Cardiac fibroblast (primary cell): ENCODE measurements around the gene SPEN.
A peak's percentile ranks its signal among the peaks of the same experiment; 100 is the strongest.
"Not testable (repeated sequence)": the region's sequence is repeated elsewhere in the genome, so short reads cannot be mapped to it uniquely, and the experiment has no call there.

ENCODE experiments used
- DNase-seq, 2 donors: peaks; one replicate each; pipeline versions ENCODE4 v3.0.0 to v3.0.0-alpha.2; 2010; ENCODE audit warnings: low read depth in 2 of 2
- H3K4me3 ChIP-seq, 2 donors: replicated peaks in 1 of 2; 1 replicate in 1 of 2; 2 replicates in 1 of 2; pipeline ENCODE4 v1.5.1; 2011; ENCODE audit warnings: low read depth in 2 of 2, low read length in 2 of 2, mild to moderate bottlenecking in 2 of 2, moderate library complexity in 1 of 2
- CTCF ChIP-seq: IDR thresholded peaks from one replicate; pipeline ENCODE4 v1.5.1; 2011; ENCODE audit warnings: low read depth, mild to moderate bottlenecking, low read length, inconsistent platforms

The SPEN gene

GRCh38 chr1:15838721-15839120 is 8.8 kb upstream of the SPEN start:
- H3K4me3 ChIP-seq = no peak overlapping the region
- no peak for DNase-seq
- no peak for TF ChIP-seq CTCF

GRCh38 chr1:15843826-15844572 is 3.5 kb upstream of the SPEN start:
- DNase-seq = no peak
- TF ChIP-seq CTCF = no peak
- no peak overlapping the region for H3K4me3 ChIP-seq

DNA sequence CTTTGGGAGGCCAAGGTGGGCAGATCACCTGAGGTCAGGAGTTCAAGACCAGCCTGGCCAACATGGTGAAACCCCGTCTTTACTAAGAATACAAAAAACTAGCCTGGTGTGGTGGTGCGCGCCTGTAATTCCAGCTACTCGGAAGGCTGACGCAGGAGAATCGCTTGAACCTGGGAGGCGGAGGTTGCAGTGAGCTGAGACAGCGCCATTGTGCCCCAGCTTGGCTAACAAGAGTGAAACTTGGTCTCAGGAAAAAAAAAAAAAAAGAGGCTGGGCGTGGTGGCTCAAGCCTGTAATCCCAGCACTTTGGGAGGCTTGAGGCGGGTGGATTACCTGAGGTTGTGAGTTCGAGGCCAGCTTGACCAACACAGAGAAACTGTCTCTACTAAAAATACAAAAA is 1.5 kb upstream of the SPEN start:
- not testable (repeated sequence) for H3K4me3 ChIP-seq, DNase-seq

GRCh38 chr1:15847893-15848142 is 311 bp downstream of the SPEN start:
- DNase-seq = no peak
- H3K4me3 ChIP-seq = peak overlapping the region; percentile 89 to 92
- TF ChIP-seq CTCF = no peak

- DNase-seq = peak in 1 of 2 donors; percentile 41
- TF ChIP-seq CTCF = no peak
- peak overlapping the region; percentile 89 to 92 for H3K4me3 ChIP-seq
Observed at GRCh38 chr1:15848143-15848928, 829 bp downstream of the SPEN start.

DNA sequence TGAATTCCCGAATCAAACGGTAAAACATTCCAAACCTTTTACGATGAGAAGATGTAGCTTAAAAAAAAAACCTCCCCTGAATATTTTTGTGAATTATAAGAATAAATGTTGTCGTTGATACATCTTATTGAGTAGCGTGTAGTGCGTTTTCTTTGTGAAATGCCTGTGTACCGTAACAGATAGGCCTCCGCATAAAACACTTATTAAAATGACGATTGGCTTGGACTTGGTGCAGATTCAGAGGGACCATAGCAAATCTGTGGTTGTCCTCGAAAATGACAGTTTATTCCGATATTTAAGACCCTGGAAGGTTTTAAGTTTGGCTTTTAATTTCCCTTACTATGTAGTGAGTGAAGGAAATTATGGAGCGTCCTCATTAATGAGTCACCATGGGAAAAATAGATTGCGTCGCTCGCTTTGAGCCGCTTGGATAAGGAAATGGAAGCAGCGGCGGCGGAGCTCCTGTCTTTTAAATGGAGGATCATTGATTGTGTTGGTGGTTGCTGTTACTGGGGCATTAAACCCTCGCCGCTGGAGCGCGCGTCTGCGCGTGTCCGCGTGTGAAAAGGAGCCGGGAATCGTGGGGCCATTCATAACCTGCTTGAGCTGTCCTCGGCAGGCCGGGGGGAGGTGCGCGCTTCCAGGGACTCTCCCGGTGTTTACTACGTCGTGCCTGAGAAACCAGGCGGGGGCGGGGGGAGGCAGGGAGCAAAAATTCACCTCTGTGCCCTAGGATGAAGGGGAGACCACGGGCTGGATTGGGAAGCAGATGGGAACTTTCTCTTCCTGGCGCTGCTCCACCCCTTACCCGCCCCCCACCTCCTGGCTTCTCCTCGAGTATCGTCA is 1.6 kb downstream of the SPEN start:
- DNase-seq = peak; percentile 81 to 82
- TF ChIP-seq CTCF = no peak
- H3K4me3 ChIP-seq = peak overlapping the region; percentile 89 to 92

- no peak for TF ChIP-seq CTCF
- peak overlapping the region; percentile 89 to 92 for H3K4me3 ChIP-seq
- peak; percentile 45 to 49 for DNase-seq
Observed at GRCh38 chr1:15849775-15850324, 2.3 kb downstream of the SPEN start.
